ENCODE results near the gene CPXCR1.
"Not testable (repeated sequence)": the region's sequence is repeated elsewhere in the genome, so short reads cannot be mapped to it uniquely, and the experiment has no call there.

Gene CPXCR1

DNA sequence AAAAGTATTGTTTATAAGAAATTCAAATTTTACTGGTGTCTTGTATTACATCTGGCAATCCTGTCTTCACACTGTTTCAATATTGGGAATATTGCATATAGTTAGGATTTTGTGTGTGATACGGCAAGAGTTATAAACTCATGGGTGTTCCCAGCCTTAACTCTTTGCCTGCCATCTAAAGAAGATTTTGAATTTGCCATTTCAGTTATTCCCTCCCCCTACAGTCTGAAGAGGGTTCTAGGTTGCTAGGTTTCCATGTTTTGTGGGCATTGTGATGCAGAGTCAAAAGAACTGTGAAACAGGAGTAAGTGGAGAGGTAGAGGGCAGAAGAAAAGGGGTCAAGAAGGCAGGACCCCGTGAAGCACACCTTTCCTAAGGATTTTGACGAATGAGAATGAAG, at the start of gene CPXCR1:
CPXCR1 (plus strand) TSS at position 301 of the 400 bp plus-strand sequence. CDS start 6,190 bp downstream, outside the sequence.
- no peak for DNase-seq

GRCh38 chrX:88735835-88736234, 11.2 kb upstream of the CPXCR1 start:
- no peak for DNase-seq

- not testable (repeated sequence) for DNase-seq
Measured at GRCh38 chrX:88746215-88746614, 810 bp upstream of the CPXCR1 start.

- not testable (repeated sequence) for DNase-seq
Measured at GRCh38 chrX:88752339-88752738, 5.3 kb downstream of the CPXCR1 start.

DNA sequence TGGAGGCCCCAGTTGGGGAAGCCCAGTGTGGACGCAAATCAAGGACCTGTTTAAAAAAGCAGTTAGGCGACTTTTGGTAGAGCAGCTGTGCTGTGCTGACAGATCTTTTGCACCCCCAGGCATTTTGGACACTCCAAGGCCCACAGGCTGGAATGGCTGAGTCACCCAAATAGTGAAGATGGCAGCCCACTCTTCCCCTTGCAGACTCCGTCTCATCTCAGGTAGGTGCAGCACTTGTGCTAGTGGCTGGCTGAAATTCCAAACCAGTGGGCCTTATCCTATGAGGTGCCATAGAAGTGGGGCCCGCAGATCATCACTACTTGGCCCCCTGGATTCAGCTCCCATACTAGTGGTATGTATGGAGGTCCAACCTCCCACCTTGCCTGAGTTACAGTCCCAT, 42.8 kb downstream of the CPXCR1 start:
- DNase-seq, result no peak

Data from NCI-H1436 (cell line).